ENCODE data around the gene KIF1A.
"Not testable (repeated sequence)": the region's sequence is repeated elsewhere in the genome, so short reads cannot be mapped to it uniquely, and the experiment has no call there.

GRCh38 chr2:240779250-240779832 lies 40.7 kb downstream of the KIF1A start:
- not testable (repeated sequence) for TF ChIP-seq EZH2 (IDR thresholded peaks at IDR 0.05; ENCODE audit: low read depth, low read length, severe bottlenecking); CTCF (IDR thresholded peaks at IDR 0.05; ENCODE audit: control extremely low read depth in 1 of 3, insufficient read depth in 1 of 3, low read depth in 1 of 3, low read length in 3 of 3); RFX5 (IDR thresholded peaks at IDR 0.05; ENCODE audit: borderline replicate concordance, low read depth, low read length); SP1 (IDR thresholded peaks at IDR 0.05; ENCODE audit: low read depth, low read length)
- TF ChIP-seq, protein P1, sequence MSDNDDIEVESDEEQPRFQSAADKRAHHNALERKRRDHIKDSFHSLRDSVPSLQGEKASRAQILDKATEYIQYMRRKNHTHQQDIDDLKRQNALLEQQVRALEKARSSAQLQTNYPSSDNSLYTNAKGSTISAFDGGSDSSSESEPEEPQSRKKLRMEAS (IDR thresholded peaks at IDR 0.05) = not testable (repeated sequence)
- TF ChIP-seq, protein P2, sequence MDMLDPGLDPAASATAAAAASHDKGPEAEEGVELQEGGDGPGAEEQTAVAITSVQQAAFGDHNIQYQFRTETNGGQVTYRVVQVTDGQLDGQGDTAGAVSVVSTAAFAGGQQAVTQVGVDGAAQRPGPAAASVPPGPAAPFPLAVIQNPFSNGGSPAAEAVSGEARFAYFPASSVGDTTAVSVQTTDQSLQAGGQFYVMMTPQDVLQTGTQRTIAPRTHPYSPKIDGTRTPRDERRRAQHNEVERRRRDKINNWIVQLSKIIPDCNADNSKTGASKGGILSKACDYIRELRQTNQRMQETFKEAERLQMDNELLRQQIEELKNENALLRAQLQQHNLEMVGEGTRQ (IDR thresholded peaks at IDR 0.05; ENCODE audit: low read length) = not testable (repeated sequence)
